ENCODE results near the gene LDB3. TPM values are rescaled to one million over a fixed set of nuclear protein-coding genes. Genes with fewer than 3 reads are reported as not detected.

The LDB3 gene
- total RNA-seq, 1 experiment from 2014 or later: 0.04 TPM

Other genes with a start within 250 kb of the LDB3 start
- 24.5 and 26.0 TPM in 2 replicates for gene WAPL, start 146.7 kb upstream of the LDB3 start, total RNA-seq (2014; rRNA removed)
- gene OPN4, start 14.0 kb upstream of the LDB3 start, total RNA-seq (2014; rRNA removed): not detected in 2 replicates
- gene BMPR1A, start 88.1 kb downstream of the LDB3 start, total RNA-seq (2014; rRNA removed): 10.5 and 14.5 TPM in 2 replicates